Measurements from ENCODE around the gene RNF13.

- TF ChIP-seq CTCF (conservative IDR thresholded peaks at IDR 0.05; ENCODE audit: low read depth, low read length) (no peak), EZH2 (IDR thresholded peaks at IDR 0.05; ENCODE audit: low read length, unreplicated experiment) (no peak), EZH2phosphoT487 (IDR thresholded peaks at IDR 0.05; ENCODE audit: borderline replicate concordance, low read length) (no peak)
Observed at GRCh38 chr3:149872589-149872988, 59.6 kb downstream of the RNF13 start.
